Mucosa of gallbladder (tissue), 1 donor: ENCODE data around the gene DUSP5. TPM values are rescaled to one million over a fixed set of nuclear protein-coding genes. Genes with fewer than 3 reads are reported as not detected.

ENCODE experiments used
- DNase-seq: peaks from one replicate; pipeline ENCODE4 v3.0.0-alpha.2; 2020; ENCODE audit warnings: low spot score
- total RNA-seq: library from RNA; stranded (reverse); gene quantifications from one replicate; pipeline ENCODE4 v1.2.1, GENCODE V29; 2021
- donor health status: DM: no; HTN: no; CAD: no.

The DUSP5 gene
- total RNA-seq, 1 donor from 2014 or later, result 15.9 TPM

DNA sequence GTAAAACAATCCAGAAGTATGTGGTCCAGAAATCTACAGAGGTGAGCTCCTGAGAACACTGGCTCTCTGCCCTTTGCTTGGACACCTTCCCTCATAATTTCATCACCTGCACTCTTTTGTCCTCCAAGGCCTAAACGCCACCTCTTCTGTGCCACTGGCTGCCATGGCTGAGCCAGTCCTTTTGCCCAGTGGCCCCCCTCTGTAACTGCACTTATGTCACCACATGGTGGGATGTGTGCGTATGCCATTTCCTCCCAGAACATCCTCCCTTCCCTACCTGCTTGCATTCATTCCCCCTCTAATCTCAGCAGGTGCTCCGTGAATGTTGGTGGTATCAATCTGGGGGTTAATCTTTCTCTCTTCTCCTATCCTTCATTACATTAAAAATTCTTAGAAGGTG lies 17.3 kb upstream of the DUSP5 start:
- DNase-seq, result no peak

- no peak for DNase-seq
Measured at GRCh38 chr10:110481919-110482318, 15.8 kb upstream of the DUSP5 start.

DNA sequence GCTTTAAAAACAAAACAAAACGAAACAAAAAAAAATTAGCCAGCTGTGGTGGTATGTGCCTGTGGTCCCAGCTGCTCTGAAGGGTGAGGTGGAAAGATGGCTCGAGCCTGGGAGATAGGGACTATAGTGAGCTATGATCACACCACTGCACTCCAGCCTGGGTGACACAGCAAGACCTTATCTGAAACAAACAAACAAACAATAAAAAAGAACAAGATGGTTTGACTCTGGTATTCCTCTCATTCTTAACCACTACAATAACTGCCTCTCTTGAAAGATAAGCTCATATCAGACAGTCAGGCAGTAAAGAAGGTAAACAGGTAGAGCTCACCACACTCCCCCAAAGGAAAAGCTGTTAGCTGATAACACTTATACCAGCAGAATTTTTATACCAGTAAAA lies 14.1 kb upstream of the DUSP5 start:
- DNase-seq, result no peak

- DNase-seq, result no peak
Measured at GRCh38 chr10:110485541-110485940, 12.2 kb upstream of the DUSP5 start.

- no peak for DNase-seq
Measured at GRCh38 chr10:110486680-110487410, 10.9 kb upstream of the DUSP5 start.

DNA sequence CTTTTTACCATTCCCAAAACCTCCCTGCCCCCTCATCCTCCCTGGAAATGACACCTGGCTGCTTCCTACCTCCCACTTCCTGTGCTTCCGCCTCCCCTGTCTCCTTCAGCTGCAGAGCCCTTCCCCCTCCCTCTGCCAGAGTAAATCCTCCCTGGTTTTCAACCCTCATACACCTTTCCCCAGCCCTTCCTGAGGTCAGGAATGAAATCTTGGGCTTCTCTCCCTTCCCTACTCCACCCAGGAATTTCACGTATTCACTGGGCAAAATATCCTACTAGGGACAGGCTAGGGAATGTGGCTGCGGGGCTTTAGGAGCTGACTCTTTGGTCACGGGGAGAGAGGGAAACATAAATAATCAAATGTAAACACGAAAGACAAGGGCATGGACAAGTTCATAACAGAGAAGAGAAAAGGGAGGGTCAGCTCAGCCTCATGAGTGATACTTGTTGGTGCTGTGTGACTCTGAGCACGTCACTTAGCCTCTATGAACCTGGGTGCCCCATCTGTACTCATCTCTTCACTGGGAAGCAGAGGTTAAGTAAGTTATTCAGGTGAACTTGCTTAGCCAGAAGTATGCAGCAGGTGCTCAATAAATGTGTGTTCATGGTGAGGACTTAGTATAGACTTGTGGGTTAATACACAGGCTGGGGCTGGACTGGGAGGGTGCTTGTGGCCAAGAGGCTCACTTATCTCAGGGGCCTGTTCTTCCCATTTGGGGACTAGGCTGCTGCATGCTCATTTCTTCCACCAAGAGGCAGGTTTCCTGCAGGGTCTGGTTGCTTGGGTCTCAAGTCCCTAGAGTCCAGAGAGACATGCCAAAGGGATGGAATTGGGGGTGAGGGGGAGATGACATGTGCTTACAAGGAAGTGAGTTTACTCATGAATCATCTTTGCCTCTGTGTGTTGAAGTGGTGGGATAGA lies 10.0 kb upstream of the DUSP5 start:
- no peak for DNase-seq

DNA sequence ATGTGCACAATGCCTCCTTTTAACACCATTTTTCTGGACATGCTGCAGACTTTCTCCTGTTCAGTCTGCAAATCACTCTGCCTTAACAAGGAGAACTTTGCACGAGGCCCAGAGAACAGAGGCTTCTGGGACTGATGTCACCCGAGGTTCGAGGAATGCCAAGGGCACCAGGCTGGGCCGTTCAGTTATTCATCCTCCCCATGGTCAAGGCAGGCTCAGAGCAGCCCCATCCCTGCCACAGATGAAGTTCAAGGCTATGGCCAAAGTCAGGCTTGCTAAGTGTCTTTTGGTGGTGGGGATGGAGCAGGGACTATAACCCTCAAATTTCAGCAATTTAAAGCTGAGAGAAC lies 9.4 kb upstream of the DUSP5 start:
- no peak for DNase-seq

GRCh38 chr10:110488940-110489339 lies 8.8 kb upstream of the DUSP5 start:
- no peak for DNase-seq

DNA sequence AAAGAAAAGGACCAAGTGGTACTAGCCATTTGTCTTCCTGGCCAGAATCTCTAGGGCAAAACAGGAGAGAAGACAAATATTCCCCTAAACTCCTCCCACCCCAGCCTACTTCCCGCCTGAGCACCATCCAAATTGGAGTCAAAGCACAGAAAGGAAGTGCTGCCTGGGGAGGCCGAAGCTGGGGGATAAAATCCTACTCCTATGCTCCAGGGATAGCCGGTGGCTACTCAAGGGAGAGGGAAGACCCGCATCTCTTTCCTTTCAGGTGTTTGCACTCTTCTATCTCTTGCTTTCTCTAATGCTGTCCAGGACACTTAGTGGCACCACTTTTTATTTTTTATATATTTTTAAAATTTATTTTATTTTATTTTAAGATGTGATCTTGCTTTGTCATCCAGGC lies 7.1 kb upstream of the DUSP5 start:
- DNase-seq, result no peak

GRCh38 chr10:110491346-110491745 lies 6.4 kb upstream of the DUSP5 start:
- no peak for DNase-seq

GRCh38 chr10:110492069-110492822 lies 5.5 kb upstream of the DUSP5 start:
- no peak for DNase-seq

- DNase-seq, result no peak
Measured at GRCh38 chr10:110493832-110494426, 3.8 kb upstream of the DUSP5 start.

DNA sequence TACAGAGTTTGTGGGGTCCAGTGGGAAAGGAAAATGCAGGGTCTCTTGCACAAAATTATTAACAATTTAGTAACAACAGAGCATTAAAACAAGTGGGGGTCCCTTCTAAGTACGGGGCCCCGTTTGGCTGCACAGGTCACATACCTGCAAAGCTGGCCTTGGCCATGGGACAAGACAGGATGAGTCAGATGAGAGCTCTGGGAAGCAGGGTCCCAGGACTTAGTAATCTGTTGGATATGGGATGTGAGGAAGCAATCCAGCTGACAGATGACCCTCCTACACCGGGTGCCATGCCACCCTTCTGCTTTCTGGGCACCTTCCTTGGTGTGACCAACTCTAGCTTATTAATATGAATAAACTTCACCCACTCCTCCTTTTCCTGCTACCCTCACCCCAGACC lies 3.2 kb upstream of the DUSP5 start:
- no peak for DNase-seq

- DNase-seq, result no peak
Measured at GRCh38 chr10:110495731-110496552, 1.8 kb upstream of the DUSP5 start.

DNA sequence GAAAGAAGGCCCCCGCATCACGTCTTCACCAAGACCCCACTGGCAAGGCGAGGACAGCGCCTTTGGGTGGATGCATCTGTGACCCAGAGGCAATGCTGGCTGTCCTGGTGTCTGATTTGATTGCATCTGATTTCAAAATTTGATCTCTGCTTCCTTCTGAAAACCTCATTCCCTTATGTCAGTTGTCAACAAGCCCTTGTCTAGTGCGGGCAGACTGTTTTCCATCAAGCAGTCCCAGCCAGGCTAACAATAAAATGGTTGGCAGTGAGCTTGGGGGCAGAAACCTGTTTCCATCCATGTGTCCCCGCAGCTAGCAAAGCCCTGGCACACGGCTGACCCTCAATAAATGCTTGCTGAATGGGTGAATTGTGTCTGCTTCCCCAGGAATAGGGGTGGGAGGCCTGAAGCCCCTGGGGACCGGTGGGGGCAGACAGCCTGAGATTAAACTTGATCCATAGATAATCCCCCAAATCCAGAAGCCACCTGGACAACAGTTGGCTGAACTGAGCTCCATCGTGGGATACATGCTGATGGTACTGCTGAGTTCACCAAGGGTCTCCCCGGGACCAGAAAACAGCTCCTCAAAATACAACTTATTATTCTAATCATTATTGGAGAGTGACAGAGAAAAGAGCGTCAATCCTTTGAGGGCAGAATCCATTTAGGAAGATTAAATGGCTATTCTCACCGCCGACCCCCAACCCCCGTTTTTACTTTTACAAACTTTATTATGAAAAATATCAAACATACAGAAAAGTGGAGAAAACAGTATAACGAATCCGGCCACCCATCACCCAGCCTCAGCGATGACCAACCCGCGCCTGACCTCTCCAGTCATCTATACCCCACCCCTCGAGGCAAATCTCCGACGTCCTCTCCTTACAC lies 912 bp upstream of the DUSP5 start:
- DNase-seq, result no peak

DNA sequence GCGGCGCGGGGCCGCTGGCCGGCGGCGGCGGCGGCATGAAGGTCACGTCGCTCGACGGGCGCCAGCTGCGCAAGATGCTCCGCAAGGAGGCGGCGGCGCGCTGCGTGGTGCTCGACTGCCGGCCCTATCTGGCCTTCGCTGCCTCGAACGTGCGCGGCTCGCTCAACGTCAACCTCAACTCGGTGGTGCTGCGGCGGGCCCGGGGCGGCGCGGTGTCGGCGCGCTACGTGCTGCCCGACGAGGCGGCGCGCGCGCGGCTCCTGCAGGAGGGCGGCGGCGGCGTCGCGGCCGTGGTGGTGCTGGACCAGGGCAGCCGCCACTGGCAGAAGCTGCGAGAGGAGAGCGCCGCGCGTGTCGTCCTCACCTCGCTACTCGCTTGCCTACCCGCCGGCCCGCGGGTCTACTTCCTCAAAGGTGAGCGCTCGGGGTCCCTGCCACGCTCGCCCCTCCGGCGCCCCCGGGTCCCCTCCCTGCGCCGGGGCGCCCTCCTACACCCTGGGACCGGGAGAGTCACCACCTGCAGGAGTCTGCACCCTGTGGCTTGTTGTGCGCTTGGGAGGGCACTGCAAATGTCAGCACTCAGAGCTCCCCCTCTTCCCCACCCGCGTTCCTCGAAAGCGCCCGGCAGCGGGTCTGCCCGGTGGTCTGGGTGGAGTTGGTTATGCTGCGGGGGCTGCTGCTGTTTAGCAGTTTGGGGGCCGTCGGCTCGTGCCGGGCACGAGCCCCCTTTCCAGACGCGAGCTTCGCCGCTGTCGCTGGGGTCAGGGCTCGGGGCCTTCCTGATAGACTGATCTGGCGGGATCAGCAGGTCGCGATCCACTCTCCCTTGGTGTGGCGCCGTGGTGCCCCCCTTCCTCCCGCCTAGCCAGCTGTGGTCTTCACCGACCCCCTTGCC lies 627 bp downstream of the DUSP5 start:
- peak; percentile 49 for DNase-seq

DNA sequence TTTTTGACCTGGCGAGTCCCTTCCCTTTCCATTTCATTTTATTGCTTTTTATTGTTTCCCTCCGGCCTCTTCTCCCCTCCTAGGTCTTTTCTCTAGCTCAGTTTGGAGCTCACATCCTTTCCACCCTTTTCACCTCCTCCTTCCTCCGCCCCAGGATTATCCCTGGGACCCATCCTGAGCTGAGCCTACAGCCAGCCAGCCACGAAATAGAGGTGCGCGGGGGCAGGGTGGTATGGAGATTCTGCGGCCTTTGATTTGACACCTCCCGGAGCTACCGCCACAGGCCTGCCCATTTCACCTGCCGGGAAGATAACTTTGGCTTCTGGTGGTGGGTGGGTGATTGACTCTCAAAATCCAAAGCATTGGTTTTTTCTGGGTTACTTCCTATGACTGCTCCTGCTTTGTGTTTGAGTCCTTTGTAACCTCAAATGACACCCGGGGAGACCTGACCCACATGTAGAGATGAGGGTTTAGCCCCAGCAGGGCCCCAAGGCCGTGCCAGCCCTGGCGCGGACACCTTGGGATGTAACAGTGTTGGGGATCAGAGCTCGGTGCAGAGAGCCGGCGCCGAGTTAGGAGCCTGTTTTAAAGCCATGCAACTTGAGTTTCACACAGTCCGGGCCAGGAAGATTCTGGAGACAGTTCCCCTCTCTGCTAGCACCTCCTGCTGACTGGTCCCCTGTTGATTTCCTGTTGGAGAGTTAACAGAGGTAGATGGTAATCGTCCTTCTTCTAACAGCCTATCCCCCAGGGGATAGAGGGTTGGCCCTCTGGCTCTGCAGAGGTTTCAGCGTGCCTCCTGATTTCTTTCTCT lies 1.5 kb downstream of the DUSP5 start:
- DNase-seq, result peak; percentile 43
